Stimulated activated CD4-positive, alpha-beta T cell treated with anti-CD3 and anti-CD28 coated beads, Interleukin-4, amount 100 ng/mL, for 4 hours (primary cell): ENCODE measurements around the gene ABCB1.
"Not testable (repeated sequence)": the region's sequence is repeated elsewhere in the genome, so short reads cannot be mapped to it uniquely, and the experiment has no call there.

ENCODE experiments used
- DNase-seq, 2 experiments: peaks; one replicate each; pipeline ENCODE4 v3.0.0-alpha.2; 2020

Gene ABCB1

DNA sequence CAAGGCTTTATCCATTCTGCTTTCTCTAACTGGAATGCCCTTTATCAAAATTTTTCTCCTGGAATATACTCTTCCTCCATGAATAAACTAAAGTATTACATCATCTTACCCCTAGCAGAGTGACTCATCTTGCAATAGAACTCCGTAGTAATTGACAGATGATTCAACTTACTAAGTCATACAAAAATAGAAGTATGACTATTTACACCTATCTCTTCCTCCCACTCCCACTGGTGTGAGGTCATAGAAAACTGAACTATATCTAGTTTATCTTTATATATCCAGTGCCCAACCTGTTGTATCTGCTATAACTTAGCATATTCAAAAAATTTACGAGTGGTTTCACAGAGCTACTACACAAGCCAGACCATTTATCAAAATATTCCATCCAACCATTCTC lies 26.1 kb downstream of the ABCB1 start:
- no peak for DNase-seq

DNA sequence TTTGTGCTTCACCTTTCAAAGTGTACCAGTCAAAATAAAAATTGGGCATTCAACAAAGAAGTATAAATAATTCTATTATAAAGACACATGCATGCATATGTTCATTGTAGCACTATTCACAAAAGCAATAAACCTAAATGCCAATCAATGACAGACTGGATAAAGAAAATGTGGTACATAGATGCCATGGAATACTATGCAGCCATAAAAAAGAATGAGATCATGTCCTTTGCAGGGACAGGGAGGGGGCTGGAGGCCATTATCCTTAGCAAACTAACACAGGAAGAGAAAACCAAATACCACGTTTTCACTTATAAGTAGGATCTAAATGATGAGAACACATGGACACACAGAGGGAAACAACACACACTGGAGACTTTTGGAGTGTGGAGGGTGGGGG lies 28.2 kb downstream of the ABCB1 start:
- DNase-seq: not testable (repeated sequence)

DNA sequence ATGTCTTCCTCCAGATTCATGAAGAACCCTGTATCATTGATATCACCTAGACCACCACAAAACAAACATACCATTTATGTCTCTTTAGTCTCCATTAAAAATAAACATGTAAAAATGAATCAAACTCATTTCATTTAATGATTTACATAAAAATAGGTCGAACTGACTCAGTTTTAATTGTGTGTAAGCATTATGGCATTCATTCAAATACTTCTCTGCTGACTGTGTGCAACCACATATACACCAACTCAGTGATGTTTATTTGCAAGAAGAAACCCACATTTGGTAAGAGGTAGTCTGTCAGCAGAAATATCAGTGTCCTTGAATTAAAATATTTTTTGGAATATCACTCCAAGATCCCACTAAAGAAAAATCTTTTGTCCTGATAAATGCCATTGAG lies 30.5 kb downstream of the ABCB1 start:
- DNase-seq: no peak

DNA sequence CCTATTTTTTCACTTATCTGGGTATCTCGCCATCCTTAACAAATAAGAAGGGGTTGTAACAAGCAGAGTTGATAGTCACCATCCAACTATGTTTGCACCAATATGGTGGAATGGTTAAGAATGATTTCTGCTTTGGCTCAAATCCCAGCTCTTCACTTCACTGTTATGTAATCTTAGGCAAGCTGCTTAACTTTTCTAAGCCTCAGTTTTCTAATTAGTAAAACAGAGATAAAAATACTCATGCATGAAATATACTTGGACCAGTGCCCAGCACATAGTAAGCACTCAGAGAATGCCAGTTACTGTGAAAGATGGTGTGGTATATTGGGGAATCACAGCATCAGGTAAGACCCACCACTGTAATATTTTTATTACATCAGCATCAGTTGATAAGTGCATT lies 33.6 kb downstream of the ABCB1 start:
- DNase-seq: no peak

DNA sequence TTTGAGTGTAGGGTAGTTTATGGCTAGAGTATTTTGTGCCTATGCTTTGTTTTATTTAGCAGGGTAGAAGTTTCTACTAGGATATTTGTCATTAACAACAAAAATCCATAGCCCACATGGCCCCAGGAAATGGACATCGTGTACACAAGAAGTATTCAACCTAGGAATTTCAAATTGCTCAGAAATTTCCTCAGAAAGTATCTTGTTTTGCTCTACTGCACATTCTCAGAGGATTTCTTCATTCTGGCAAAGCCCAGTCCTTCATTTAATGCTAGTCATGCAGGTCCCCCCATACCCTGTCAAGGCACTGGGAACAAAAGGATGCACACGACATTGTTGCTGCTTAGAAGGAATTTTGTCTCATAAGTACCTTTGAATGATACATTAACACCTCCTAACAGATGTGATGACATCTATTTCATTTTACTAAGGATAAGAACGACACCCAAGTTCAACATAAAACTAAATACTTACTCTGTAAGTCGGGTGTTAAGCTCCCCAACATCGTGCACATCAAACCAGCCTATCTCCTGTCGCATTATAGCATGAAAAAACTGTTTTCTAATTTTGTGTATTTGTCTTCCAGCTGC lies 34.3 kb downstream of the ABCB1 start:
- no peak for DNase-seq

DNA sequence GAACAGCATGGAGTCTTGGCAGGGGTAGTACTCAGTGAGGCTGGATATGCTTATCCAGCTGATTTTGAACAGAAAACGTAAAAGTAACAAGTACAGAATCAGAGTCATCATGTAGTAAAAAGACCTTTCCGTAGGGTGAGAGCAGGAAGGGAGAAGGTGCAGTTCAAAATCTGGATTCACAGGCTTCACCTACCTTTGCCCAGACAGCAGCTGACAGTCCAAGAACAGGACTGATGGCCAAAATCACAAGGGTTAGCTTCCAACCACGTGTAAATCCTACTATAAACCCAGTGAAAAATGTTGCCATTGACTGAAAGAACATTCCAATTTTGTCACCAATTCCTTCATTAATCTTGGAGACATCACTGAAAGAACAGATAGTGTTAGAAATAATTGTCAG lies 34.8 kb downstream of the ABCB1 start:
- no peak for DNase-seq

DNA sequence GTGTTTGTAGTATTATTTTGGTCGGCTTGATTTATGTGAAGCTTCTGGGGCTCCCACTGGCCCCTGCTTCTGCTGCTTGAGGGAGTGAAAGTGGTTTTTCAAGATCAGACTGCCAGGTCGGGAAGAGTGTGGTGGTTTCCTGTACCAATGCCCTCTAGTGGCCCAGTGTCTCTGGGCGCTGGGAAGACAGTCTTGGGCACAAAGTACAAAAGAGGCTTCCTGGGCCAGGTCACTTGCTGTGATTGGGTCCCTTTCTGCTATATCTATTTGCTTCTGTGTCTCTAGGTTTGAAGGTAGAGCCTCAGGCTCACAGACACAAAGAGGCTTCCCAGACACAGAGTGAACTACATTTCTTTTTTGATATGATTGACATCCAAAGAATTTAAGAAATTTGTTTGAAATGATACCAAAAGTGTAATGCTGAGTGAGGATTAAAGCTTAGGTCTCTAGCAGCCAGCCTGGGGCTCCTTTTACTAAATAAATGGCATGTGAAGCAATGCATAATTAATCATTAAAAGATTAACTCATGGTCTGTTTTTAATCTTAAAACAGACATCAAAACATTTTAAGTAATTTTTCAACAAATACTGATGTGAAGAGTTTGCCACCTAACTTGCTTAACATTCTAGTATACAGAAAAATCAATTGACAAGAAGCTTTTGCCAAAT lies 36.3 kb downstream of the ABCB1 start:
- DNase-seq: peak; percentile 0 to 1

DNA sequence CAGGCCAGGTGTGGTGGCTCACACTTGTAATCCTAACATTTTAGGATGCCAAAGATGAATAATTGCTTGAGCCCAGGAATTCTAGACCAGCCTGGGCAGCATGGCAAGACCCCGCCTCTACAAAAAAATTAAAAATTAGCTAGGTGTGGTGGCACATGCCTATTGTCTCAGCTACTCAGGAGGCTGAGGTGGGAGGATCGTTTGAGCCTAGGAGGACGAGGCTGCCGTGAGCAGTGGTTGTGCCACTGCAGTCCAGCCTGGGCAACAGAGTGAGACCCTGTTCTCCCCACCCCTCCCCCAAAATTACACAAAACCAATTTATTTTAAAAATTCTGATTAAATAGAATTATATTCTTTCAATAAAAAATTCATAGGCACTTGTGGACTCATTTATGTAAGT lies 39.0 kb downstream of the ABCB1 start:
- DNase-seq: no peak

DNA sequence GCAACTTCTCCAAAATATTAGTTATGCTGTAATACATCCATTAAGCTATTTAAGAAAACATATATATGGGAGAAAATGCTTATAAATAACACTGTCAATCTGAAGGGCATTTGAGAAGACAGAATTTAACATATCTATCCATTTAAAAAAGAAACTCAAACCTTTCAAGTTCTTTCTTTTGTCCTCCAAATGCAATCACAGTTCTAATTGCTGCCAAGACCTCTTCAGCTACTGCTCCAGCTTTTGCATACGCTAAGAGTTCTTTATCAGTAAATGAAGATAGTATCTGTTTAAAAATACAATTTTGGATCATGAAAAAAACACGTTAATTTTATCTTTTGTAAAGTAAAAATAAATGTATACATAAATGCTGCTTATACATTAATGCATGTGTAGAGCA lies 39.6 kb downstream of the ABCB1 start:
- DNase-seq: no peak

DNA sequence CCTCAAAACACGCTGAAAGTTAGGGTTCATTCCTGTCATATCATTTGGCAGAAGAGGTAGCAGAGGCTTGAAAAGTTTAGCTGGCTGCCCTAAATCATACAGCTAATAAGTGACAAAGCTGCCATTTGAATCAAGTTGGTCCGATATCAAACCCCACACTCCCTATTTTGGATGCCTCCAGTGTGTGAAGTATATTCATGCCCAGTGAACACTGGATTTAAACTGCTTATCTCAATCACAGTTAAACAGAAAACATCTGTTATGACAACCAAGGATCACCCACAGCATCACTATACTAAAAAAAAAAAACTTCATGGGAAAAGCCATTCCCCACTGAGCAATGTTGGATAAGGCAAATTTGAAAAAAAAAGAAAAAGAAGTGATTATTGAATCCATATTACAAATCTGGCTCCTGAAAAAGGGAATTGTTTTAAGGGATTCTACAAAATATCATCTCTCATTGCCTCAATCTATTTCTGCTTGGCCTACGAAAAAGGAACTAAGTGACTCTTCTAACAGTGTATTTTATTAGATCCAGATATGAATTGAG lies 48.3 kb downstream of the ABCB1 start:
- DNase-seq: no peak

DNA sequence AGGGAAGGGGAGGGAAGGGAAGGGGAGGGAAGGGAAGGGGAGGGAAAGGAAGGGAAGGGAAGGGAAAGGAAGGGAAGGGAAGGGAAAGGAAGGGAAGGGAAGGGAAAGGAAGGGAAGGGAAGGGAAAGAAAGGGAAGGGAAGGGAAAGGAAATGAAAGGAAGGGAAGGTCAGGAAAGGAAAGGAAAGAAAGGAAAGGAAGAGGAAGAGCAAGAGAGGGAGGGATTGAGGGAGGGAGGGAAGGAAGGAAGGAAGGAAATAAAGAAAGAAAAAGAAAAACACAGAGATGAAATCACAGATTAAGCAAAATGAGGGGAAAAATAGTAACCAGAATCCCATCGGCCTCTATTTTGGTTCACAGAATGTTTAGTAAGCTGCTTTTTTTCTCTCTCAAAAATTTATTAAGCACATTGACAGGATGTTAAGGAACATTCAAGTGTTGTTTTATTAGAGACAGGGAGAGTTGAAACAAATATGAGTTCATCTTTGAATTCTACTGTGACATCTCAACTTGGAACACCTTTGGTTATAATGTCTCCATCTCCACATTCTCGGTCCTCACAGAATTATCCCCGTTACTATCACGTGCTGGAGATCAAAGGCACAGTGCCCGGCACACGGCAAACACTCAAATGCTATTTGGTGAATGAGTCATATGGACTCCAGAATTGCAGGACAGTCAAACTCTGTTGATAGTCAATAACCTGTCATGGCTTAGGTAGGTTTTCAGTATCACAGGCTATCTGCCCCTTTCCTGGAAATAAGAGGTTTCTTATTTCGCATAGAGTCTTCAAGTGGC lies 52.4 kb downstream of the ABCB1 start:
- DNase-seq: no peak

DNA sequence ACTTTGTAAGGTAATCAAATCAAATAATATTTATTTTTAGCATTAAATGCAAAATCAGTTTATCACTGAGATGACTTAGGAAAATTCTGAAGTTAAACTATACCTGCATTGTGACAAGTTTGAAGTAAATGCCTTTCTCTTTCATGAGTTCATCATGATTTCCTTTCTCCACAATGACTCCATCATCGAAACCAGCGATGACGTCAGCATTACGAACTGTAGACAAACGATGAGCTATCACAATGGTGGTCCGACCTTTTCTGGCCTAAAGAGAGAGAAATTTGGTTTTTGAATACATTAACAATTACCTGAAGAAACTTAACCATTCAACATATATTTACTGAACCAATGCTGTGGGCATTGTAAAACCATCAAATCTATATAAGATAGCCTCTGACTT lies 54.9 kb downstream of the ABCB1 start:
- DNase-seq: no peak

DNA sequence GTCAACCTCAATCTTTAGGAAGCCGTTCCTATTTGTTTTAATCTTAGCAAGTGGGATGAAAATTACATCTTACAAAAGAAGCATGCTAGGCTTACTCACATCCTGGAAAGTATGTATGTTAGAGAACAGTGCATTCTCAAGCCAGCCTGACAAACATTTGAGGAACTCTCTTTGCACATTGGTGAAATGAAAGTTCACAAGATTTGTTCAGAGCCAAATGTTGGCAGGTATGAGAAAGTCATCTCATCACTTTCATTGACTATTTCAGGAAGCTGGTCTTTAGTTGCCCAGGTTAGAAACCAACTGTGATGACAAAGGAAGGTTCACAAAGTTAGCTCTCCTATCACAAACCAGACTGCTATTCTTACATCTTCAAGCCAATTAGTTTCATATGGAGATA lies 57.1 kb downstream of the ABCB1 start:
- DNase-seq: no peak

DNA sequence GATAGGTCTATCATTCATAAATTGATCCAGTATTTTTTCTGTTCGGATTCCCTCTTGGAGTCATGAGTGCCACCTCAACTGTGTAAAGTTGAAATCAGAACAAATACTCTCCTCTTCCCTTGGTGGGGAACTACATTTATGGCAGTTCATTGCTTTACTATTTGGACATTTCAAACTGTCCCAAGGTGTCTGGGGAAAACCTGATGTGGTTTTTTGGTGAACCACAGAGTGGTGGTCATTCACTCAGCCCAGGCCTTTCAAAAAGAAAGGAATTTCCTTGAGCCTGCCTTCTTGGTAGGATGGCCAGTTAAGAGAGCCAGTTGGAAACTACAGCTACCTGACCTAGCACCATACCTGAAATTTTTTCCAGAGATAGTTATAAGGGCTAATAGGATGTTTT lies 59.0 kb downstream of the ABCB1 start:
- DNase-seq: no peak

DNA sequence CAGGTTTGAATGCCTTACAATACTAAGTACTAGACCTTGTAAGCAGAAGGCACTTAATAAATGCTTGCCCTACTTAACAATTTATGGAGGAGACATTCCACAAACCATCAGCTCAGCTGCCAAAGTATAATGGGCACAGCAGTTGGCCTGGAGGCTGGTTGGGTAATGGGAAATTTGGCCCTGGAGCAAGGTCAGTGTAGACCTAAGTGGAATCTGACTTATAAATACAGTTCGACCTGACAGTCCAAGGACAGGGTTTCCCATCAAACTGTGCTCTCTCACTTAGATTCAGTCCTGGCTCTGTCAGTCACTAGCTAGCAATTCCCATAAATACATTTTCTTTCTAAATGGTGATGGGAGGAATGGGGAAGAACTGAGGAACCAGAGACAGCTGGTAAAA lies 62.6 kb downstream of the ABCB1 start:
- no peak for DNase-seq

DNA sequence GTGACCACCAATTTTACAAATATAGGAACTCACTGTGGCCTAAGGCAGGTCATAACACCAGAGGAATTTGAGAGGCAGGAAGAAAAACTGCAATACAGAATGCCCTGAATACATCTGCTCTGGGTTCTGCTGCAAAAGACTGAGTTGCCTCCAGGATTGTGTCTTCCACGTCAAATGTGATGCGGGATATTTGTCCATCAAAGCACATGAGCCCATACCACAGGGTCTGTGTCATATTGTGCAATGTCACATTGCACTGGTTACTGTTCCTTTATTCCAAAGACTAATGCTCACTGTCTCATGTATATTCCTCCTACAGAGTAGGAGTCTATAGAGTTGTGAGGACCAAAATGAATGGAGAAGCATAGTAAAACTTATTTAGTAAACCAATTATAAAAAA lies 66.6 kb downstream of the ABCB1 start:
- no peak for DNase-seq

DNA sequence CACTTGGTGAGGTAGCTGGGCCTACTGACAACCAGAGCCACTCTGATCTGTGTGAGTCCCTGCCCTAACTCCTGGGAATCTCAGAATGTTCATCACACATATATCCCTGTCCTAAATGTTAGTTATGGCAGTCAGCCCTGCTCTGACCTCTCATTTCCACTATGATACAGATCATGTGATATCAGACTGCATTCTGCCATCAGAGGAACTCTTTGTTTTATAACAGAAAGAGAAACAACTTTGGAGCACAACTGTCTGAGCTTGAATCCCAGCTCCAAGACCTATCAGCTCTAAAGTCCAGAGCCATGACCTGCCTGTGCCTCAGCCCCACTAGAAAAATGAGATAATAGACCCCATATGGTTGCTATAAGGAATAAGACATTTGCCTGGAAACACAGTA lies 70.6 kb downstream of the ABCB1 start:
- no peak for DNase-seq

DNA sequence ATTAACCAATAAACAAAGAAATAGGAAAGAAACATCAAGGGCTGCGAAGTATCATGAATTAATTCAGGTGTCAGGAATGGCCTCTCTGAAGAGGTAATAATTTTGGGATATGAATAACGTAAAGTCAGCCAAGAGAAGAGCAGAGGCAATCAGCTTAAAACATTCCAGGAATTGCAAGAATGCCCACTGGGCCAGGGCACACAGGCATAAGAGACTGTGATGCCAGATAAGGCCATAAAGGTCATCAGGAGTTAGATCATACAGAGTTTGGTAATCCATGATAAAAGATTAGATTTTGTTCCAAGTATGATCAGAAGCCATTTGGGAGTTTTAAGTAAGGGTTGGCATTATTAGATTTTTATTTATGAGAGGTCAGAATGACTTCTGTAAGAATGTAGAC lies 72.0 kb downstream of the ABCB1 start:
- no peak for DNase-seq

DNA sequence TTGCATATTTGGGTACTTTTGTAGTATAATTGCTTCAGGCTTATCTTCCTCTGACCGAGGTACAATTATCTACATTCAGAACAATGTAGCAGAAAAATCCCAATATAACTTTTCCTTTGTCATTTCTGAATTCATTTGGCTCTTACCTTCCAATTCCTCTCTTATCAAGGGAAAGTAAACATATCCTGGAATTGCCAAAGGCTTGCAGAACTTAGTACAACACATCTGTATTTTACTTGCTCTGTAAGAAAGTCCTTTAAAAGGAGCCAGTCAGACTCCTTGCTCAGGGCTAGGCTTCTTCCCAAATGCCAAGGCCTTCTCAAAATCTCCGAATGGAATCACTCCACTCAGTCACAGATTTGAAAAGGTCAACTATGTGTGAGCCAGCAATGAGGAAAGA lies 81.9 kb downstream of the ABCB1 start:
- DNase-seq: no peak

DNA sequence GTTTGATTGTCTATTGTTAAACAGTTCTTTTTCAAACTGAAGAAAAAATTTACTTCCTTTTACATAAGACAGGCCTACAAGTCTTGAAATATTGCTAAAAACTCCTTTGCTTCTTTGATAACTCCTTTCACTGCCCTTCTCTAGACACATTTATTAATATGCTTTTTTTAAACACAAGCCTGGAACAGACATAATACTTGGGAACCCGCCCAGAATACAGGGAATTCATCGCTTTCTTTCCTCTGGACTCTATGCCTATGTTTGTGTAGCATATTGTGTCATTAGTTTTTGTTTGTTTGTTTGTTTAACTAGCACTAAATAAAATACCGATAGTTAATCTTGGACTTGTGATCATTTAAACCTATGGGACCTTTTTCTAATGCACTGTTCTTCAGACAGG lies 82.8 kb downstream of the ABCB1 start:
- DNase-seq: no peak

DNA sequence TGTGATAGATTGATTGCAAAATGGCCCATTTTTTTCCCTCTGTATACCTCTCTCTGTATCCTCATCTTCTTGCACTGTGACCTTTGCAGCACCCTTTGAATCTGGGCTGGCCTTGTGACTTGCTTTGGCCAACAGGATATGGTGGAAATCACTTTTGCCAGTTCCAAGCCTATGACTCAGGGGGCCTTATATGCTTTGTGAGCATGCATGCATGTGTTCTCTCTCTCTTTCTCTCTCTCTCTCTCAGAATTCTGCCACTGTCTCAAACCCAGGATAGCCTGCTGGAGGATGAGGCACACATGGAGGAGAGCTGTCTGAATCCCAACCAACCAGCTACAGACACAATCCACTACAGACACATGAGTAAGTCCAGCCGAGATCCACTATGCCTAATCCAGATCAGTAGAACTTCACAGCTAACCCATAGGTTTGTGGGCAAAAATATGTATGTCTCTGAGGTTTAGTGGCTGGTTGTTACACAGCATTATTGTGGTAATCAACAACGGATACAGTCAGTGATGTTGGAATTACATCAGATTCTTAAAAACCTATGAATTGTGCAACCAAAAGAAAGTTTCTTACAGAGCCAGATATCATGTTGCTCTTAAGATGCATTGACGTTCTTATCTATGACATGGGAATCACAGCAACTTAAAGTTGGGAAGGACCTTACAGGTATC lies 83.4 kb downstream of the ABCB1 start:
- no peak for DNase-seq

DNA sequence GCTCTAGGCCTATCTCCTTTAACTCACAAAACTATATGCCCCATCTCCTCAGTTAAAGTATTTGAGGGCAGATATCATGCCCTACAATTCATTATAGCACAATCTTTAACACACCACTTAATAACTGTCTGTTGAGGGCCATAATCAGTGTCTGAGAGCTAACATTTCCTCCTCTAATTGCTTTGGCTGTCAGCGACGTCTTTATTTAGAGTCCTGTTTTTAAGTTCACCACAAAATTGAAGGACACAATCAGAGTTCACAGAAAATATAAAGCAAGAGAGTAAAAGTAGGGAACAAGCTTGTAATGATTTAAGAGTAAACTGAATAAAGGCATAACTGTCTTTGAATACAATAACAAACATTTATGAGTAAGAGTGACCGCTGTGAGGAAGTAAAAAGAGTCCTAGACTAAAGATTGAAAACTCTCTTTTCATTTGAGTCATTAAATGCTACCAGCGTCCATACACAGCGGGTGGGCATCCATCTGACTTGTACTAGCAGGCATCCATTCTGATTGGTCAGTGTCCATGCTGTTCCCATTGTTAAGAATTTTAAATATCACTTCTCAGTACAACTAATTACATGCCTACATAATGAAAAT lies 86.8 kb downstream of the ABCB1 start:
- DNase-seq: no peak

DNA sequence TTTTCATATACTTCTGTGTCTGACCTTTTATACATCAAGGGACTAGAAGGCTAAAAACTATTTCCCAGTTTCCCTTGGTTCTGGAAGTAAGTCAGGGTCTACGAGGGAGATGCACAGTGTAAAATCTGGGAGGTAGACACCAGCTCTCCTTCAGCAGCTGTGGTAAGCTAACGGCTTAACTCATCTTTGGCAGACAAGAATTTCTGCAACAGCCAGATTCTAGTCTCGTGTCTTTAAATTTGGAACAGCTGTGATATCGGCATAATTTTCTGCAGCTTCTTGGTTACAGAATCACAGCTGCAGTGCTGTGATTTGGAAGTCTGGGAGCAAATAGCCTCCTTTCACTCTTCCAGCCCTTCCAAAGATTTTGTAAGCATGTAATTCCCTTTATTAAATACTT lies 87.8 kb downstream of the ABCB1 start:
- no peak for DNase-seq
